ENCODE data around the gene PTRHD1. TPM values are rescaled to one million over a fixed set of nuclear protein-coding genes. Genes with fewer than 3 reads are reported as not detected.

Gene PTRHD1
- total and polyA plus RNA-seq, 2 donors, result 17.1 to 25.3 TPM

DNA sequence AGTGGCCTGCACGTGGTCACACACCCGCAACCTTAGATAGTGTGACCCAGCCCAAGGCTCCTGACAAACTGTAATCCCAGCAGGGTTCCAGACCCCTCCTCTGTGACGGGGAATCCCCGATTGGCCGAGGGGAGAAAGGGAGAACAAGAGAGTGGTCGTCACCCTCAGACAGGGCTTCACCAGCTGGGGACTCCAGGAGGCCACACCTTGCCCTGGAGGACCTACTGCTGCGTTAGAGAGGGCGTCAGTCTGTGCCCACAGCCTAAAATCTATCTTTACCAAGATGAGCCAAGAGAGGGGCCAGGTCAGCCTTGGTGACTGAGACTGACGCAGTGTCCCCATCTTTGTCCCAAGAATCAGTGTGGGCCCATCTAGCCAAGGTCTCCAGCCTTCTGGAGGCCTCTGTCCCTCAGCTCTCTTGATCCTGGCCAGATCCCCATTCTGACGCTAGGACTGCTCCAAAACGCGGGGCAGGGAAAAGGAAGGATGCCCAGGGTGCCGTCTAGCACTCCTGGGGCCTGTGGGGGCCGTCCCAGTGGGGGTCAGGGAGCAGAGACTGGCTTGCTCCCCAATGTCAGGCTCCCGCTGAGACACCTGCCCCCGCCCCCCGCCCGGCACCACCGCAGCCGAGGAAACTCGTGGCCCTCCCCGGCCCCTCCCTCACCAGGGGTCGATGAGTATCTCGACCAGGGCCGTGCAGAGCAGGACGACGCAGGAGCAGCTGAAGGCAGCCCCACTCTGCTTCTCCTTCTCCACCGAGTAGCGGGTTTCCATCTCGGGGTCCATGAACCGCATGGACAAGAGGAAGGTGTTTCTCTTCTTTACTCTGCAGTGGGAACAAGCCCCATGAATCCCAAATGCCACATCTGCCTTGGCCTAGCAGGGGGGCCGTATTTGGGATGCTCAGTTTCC, 40.9 kb upstream of the PTRHD1 start:
- DNase-seq (ENCODE audit: extremely low spot score), result no peak
- WGBS, result 93% methylated on average over 32 of the region's 32 CpGs
- Histone ChIP-seq H3K4me1 (ENCODE audit: insufficient read depth) (no peaks in the 10 kb centered on the region), H3K27ac (ENCODE audit: low read depth) (no peak overlapping the region), H3K36me3 (ENCODE audit: insufficient read depth) (peaks cover 2% of the 10 kb centered on the region), H3K4me3 (ENCODE audit: low read depth, low read length) (no peak overlapping the region)

DNA sequence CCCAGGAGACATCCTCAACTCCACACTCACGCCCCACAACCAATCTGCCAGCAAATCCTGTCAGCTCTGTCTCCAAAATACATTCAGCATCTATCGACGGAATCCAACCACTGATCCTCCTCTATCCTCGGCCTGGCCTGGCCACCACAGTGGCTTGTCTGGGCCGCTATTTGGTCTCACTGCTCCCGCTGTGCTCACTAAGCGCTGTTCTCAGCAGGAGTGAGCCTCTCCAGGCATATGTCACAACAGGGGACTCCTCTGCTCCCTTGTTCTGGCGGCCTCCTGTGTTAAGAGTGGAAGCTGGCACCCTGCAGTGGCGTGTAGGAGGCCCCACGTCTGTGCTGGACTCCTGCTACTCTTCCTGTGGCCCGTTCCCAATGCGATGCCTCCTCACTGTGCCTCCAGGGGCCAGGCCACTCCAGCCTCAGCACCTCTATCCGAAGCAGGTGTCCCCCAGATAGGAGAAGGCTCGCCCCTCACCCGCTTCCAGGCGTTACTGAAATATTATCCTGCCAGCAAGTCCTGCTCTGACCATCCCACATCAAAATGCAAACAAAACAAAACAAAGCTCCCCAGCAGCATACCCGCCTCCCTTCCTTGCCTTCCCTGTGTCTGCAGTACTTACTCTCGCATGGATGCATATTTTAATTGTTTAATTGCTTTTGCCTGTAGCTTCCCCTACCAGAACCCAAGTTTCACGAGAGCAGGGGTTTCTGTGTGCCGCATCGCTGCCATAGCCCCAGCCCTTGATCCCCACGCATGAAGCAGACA, 39.9 kb upstream of the PTRHD1 start:
- no peak overlapping the region for H3K4me3 ChIP-seq (ENCODE audit: low read depth, low read length)
- DNase-seq (ENCODE audit: extremely low spot score), result no peak
- H3K36me3 ChIP-seq (ENCODE audit: insufficient read depth), result peaks cover 2% of the 10 kb centered on the region
- H3K4me1 ChIP-seq (ENCODE audit: insufficient read depth), result no peaks in the 10 kb centered on the region
- WGBS, result 88% methylated on average over 22 of the region's 22 CpGs
- H3K27ac ChIP-seq (ENCODE audit: low read depth), result no peak overlapping the region

DNA sequence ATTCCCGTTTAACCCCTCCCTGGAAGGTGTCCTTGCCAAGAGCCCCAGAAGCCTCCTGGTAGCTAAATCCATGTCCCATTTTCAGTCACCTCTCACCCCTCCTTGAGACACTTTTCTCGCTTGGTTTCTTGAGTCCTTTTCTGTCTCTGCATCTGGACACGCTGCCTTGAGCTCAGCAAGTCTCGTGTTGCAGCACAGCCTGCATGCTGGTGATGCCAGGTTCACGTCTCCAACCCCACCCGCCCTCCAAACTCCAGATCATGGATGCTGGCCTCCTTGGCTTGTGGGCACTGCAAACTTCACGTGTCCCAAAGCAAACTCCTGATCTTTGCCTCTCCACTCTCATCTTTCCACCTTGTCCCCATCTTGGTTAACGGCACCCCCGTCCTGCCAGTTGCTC, 39.3 kb upstream of the PTRHD1 start:
- no peak for DNase-seq (ENCODE audit: extremely low spot score)
- Histone ChIP-seq H3K27ac (ENCODE audit: low read depth) (no peak overlapping the region), H3K4me3 (ENCODE audit: low read depth, low read length) (no peak overlapping the region), H3K4me1 (ENCODE audit: insufficient read depth) (no peaks in the 10 kb centered on the region), H3K36me3 (ENCODE audit: insufficient read depth) (peaks cover 2% of the 10 kb centered on the region)
- 85% methylated on average over 9 of the region's 9 CpGs for WGBS

DNA sequence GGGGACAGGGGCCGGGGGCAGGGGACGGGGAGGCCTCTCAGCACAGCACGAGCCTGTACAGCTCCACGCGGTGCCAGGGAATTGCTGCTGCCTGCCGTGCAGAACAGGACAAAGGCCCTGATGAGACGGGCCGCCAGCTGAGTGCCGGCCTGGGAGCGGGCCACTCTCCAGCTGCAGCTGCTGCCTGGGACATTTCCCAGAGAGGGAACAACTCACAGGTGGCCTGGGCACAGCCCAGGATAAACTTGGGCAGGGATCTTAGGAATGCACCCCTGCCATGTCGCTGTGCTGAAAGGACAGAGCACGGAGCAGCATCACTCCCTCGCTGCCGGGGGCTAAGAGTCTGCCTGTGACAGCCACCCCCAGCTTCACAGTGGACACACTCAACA, 38.9 kb upstream of the PTRHD1 start:
- Histone ChIP-seq H3K27ac (ENCODE audit: low read depth) (no peak overlapping the region), H3K4me3 (ENCODE audit: low read depth, low read length) (no peak overlapping the region), H3K4me1 (ENCODE audit: insufficient read depth) (no peaks in the 10 kb centered on the region), H3K36me3 (ENCODE audit: insufficient read depth) (peaks cover 2% of the 10 kb centered on the region)
- 80% methylated on average over 14 of the region's 14 CpGs for WGBS
- DNase-seq (ENCODE audit: extremely low spot score), result no peak

DNA sequence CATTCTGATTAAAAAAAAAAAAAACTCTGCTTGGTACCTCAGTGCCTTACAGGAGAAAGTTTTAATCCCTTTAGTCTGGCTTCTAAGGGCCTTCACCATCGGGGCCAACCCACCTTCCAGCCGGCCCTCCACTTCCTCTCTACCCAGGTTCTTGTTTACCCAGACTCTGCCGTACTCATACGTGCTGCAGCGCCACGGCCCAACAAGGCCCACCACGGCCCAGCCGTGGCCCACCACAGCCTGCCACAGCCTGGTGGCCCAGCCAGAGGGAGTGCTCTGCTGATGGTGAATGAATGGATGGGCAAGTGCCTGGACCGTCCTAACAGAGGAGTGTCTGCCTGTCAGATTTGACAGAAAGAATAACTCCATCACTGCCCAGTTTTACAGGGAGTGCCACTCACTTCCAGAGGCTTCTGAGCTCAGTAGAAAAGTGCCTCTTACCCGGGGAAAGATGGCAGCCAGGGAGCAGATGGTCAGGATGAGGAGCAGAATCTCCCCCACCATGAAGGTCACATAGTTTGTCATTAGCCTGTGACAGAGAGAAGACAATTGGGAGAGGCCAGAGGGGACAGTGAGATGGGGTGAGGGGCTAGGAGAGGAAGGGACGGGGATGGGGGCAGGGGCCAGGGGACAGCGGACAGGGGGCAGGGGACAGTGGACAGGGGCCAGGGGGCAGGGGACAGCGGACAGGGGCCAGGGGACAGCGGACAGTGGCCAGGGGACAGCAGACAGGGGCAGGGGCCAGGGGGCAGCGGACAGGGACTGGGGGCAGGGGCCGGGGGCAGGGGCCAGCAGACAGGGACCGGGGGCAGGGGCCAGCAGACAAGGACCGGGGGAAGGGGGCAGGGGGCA, 38.3 kb upstream of the PTRHD1 start:
- 87% methylated on average over 18 of the region's 18 CpGs for WGBS
- H3K4me1 ChIP-seq (ENCODE audit: insufficient read depth), result no peaks in the 10 kb centered on the region
- no peak overlapping the region for H3K4me3 ChIP-seq (ENCODE audit: low read depth, low read length)
- H3K27ac ChIP-seq (ENCODE audit: low read depth), result no peak overlapping the region
- DNase-seq (ENCODE audit: extremely low spot score), result no peak
- no peaks in the 10 kb centered on the region for H3K36me3 ChIP-seq (ENCODE audit: insufficient read depth)

DNA sequence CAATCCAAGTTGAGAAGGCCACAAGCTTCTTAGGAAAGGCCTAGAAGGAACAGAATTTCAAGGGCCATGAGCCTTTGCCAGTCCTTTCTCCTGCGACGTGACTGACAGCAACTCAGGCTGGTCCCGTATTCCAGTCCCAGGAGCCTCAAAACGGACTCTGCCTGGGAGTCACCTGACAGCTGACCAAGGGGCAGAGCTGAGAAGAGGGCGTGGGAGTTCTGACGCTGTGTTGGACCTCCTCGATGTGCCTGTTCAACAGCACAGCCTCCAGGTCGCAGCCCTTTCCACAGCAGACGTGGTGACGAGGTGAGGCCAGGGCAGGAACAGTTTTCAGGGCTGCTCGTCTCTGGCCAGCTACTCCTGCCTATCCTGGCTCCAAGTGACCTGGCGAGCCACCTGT, 37.6 kb upstream of the PTRHD1 start:
- WGBS, result 94% methylated on average over 12 of the region's 12 CpGs
- Histone ChIP-seq H3K4me1 (ENCODE audit: insufficient read depth) (no peaks in the 10 kb centered on the region), H3K27ac (ENCODE audit: low read depth) (no peak overlapping the region), H3K36me3 (ENCODE audit: insufficient read depth) (no peaks in the 10 kb centered on the region), H3K4me3 (ENCODE audit: low read depth, low read length) (no peak overlapping the region)
- no peak for DNase-seq (ENCODE audit: extremely low spot score)

DNA sequence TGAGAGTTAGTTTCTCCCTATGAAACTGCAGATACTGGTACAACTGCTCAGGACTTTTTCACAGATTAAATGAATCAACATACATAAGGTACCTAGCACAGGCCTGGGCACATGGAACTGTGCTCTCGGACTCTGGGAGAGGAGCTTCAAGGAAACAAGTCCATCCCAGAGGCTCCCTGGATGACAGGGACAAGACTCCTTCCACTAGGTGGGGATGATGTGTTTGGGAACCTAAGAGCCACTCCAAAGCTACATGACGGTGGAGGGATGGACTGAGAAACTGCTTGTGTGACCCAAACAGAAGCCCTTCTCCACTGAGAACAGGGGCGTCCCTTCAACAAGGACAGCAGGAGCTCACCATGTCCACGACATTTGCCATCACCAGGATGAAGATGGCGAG, 37.2 kb upstream of the PTRHD1 start:
- Histone ChIP-seq H3K36me3 (ENCODE audit: insufficient read depth) (no peaks in the 10 kb centered on the region), H3K27ac (ENCODE audit: low read depth) (no peak overlapping the region), H3K4me1 (ENCODE audit: insufficient read depth) (no peaks in the 10 kb centered on the region), H3K4me3 (ENCODE audit: low read depth, low read length) (no peak overlapping the region)
- WGBS, result 91% methylated on average over 5 of the region's 5 CpGs
- no peak for DNase-seq (ENCODE audit: extremely low spot score)

DNA sequence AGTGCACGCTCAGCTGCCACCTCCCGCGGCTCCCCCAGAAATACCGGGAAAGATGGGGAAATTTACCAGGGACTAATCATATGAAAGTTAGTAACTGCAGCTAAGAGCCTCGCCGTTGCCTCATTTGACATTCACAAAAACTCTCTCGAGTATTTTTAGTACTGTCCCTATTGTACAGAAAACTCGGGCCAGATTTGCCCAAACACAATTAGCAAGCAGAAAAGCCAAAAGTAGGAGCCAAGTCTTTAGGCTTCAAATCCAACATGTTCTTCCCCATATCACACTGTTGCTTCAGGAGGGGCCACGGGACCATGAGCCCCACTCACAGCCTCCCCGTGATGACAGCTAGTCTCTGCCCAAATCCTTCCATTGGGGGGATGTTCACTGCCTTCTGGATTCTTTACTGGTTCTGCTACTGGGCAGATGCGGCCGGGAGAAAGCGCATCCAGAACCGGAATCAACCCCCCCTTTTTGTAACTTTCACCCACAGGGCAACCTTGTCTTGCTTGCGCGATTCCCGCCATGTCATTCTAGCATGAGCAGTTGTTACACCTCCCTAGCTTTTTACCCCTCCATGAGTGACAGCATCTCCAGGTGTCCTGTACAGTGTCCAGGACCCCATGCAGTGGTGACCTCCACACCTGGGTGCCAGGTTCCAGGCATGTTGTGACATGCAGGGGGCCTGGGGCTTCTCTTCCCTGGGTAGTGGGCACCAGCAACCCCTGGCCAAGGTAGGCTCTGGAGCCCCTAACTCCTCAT, 35.2 kb upstream of the PTRHD1 start:
- Histone ChIP-seq H3K36me3 (ENCODE audit: insufficient read depth) (no peaks in the 10 kb centered on the region), H3K27ac (ENCODE audit: low read depth) (no peak overlapping the region), H3K4me3 (ENCODE audit: low read depth, low read length) (no peak overlapping the region), H3K4me1 (ENCODE audit: insufficient read depth) (no peaks in the 10 kb centered on the region)
- no peak for DNase-seq (ENCODE audit: extremely low spot score)
- WGBS, result 86% methylated on average over 17 of the region's 17 CpGs

DNA sequence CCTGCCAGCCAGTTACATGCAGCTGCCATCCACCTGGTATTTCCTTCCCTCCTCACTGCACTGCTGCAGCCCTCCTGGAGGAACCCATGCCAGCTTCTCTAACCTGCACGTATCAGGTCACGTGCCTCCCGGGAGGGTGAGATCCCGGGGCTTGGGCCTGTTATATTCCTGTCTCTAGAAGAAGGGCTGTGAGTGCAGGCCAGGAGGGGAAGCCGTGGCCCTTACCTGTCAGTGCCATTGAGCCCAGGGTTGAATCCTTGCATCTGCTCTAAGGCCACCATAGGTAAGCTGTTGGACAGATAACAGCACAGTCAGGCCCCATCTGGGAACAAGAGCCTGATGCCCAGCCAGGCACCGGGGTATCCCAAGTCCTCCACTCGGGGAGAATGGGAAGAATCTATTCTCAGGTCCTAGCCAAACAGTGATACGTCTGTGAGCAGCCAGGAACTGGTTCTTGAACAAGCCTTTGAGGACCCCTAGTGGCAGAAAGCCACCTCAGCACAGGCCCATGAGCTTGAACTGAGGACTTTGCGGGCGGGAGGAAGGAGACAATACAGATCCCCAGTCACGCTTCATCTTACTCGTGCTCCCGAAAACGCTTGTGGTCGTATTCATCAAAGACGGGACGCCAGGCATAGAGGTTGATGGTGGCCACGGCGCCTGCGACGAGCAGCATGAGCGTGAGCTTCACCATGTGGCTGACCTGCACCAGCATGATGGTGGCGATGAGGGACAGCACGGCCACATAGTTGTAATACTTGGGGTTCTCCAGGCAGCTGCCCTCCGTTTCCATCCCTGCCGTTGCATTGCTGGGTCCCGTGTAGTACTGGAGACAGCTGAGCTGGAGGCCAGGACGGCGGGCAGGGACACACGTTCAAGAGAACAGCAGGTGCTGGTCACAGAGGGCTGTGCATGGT, 34.4 kb upstream of the PTRHD1 start:
- H3K4me3 ChIP-seq (ENCODE audit: low read depth, low read length), result no peak overlapping the region
- WGBS, result 31% methylated on average over 30 of the region's 30 CpGs

DNA sequence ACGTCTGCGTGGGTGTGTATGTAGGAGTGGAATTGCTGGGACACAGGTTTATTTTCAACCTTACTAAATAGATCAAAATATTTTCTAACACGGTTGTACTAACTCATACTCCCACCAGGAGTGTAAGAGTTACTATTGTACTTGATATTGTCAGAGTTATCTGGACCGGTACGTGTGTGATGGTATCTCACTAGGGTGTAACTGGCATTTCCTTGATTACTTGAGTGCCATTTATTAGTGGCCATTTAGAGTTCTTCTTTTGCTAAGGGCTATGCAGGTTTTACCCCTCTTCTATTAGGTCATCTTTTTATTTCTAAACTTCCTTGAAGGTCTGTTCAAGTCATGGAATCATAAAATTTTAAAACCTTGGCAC, 33.6 kb upstream of the PTRHD1 start:
- H3K4me1 ChIP-seq (ENCODE audit: insufficient read depth), result no peaks in the 10 kb centered on the region
- H3K27ac ChIP-seq (ENCODE audit: low read depth), result no peak overlapping the region
- no peaks in the 10 kb centered on the region for H3K36me3 ChIP-seq (ENCODE audit: insufficient read depth)
- 69% methylated on average over 5 of the region's 5 CpGs for WGBS
- DNase-seq (ENCODE audit: extremely low spot score), result no peak
- H3K4me3 ChIP-seq (ENCODE audit: low read depth, low read length), result no peak overlapping the region

More for the DNA sequence above, 34.4 kb upstream of the PTRHD1 start:
- Histone ChIP-seq H3K27ac (ENCODE audit: low read depth) (no peak overlapping the region), H3K36me3 (ENCODE audit: insufficient read depth) (no peaks in the 10 kb centered on the region), H3K4me1 (ENCODE audit: insufficient read depth) (no peaks in the 10 kb centered on the region)
- peak; percentile 66 for DNase-seq (ENCODE audit: extremely low spot score)

DNA sequence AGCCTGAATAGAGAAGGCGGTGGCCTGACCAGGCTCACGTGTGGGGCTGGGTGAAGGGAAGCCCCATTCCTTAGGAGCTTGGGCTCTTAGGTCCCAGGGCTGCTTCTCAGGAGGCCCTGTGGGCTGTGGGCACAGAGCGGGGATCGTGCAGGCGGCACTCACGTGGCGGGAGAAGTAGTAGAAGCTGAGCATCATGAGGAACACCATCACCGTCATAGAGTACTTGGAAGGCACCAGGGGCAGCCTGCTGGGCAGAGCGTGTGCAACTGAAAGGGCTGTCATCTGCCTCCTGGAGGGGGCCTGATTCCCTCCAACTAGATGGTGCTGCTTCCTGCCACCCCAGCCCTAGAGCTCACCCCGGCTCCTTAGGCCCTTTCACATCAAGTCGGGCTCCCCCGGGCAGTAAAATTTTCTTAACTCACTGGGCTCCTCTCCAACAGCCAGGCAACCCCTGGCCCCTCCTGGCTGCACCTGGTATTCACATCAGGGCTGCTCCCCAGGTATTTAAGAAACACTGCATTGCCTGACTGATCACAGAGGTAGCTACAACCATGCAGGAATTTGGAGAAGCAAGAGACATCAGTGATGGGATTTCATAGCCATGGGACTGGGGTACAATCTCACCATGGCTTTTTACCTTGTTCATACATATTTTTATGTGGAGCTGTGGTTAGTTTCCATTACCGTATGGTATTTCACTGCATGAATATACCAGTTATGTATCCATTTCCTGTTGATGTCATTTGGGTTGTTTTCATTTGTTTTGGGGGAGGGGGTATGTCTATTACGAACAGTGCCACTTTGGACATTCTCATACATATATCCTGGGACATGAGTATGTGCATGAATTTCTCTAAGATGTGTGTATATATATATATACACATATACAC, 32.9 kb upstream of the PTRHD1 start:
- H3K27ac ChIP-seq (ENCODE audit: low read depth), result no peak overlapping the region
- H3K36me3 ChIP-seq (ENCODE audit: insufficient read depth), result no peaks in the 10 kb centered on the region
- no peaks in the 10 kb centered on the region for H3K4me1 ChIP-seq (ENCODE audit: insufficient read depth)
- WGBS, result 91% methylated on average over 14 of the region's 14 CpGs
- H3K4me3 ChIP-seq (ENCODE audit: low read depth, low read length), result no peak overlapping the region
- no peak for DNase-seq (ENCODE audit: extremely low spot score)
